Measurements from ENCODE around the gene EPHA2.
"Not testable (repeated sequence)": the region's sequence is repeated elsewhere in the genome, so short reads cannot be mapped to it uniquely, and the experiment has no call there.

The EPHA2 gene

GRCh38 chr1:16164213-16165072, 8.6 kb upstream of the EPHA2 start:
- H2BK12ac ChIP-seq (ENCODE audit: low read length): peak overlapping the region; percentile 79
- H3K36me3 ChIP-seq (ENCODE audit: control insufficient read depth in 1 of 2, insufficient read depth in 2 of 2, low read length in 2 of 2): no peaks in the 10 kb centered on the region
- H4K12ac ChIP-seq (ENCODE audit: low read depth, low read length): no peak overlapping the region
- peak overlapping the region; percentile 54 for H2BK120ac ChIP-seq (ENCODE audit: insufficient read depth, low read length, poor library complexity)
- no peak overlapping the region for H4K8ac ChIP-seq (ENCODE audit: low read depth, low read length)
- H3K4ac ChIP-seq (ENCODE audit: low read depth, low read length): no peak overlapping the region
- no CpG with 5 or more reads among the region's 17 CpGs for WGBS (ENCODE audit: extremely low coverage, insufficient coverage, insufficient read length)
- H2BK5ac ChIP-seq (ENCODE audit: low read depth, low read length, poor library complexity): peak overlapping the region; percentile 9
- H3K27ac ChIP-seq (ENCODE audit: low read depth, low read length): no peak overlapping the region
- no peak for DNase-seq
- no peak overlapping the region for H3K4me3 ChIP-seq (ENCODE audit: low read depth, low read length)
- H2AK5ac ChIP-seq (ENCODE audit: low read length): peak overlapping the region; percentile 93
- H3K9me3 ChIP-seq (ENCODE audit: insufficient read depth, low read depth, low read length): no peaks in the 10 kb centered on the region
- H3K14ac ChIP-seq (ENCODE audit: low read length): no peak overlapping the region
- H3K4me1 ChIP-seq (ENCODE audit: control insufficient read depth in 1 of 2, insufficient read depth in 2 of 2, low read length in 2 of 2): peaks cover 10 to 18% of the 10 kb centered on the region in 2 experiments
- no peaks in the 10 kb centered on the region for H3K27me3 ChIP-seq (ENCODE audit: insufficient read depth, low read length)
- H2AFZ ChIP-seq (ENCODE audit: insufficient read depth, low read length, poor library complexity): peak overlapping the region; percentile 6
- no peak overlapping the region for H4K91ac ChIP-seq (ENCODE audit: low read depth, low read length)
- H3K79me1 ChIP-seq (ENCODE audit: low read length): peaks cover 4% of the 10 kb centered on the region
- no peak overlapping the region for H3K23ac ChIP-seq (ENCODE audit: low read length)
- H3K4me2 ChIP-seq (ENCODE audit: low read length): no peak overlapping the region
- H3K18ac ChIP-seq (ENCODE audit: low read length): no peak overlapping the region
- no peak overlapping the region for H3K9ac ChIP-seq (ENCODE audit: low read length)
- no peaks in the 10 kb centered on the region for H3K79me2 ChIP-seq (ENCODE audit: control insufficient read depth, insufficient read depth, low read length, poor library complexity)

- H3K27ac ChIP-seq (ENCODE audit: low read depth, low read length); H2BK5ac ChIP-seq (ENCODE audit: low read depth, low read length, poor library complexity); H2AFZ ChIP-seq (ENCODE audit: insufficient read depth, low read length, poor library complexity); H4K91ac ChIP-seq (ENCODE audit: low read depth, low read length); H3K27me3 ChIP-seq (ENCODE audit: insufficient read depth, low read length); H3K4me2 ChIP-seq (ENCODE audit: low read length); H3K79me1 ChIP-seq (ENCODE audit: low read length); H3K4me3 ChIP-seq (ENCODE audit: low read depth, low read length); H3K18ac ChIP-seq (ENCODE audit: low read length); DNase-seq; H3K9me3 ChIP-seq (ENCODE audit: insufficient read depth, low read depth, low read length); H3K36me3 ChIP-seq (ENCODE audit: control insufficient read depth in 1 of 2, insufficient read depth in 2 of 2, low read length in 2 of 2); H4K12ac ChIP-seq (ENCODE audit: low read depth, low read length); H3K9ac ChIP-seq (ENCODE audit: low read length); H3K23ac ChIP-seq (ENCODE audit: low read length); H4K8ac ChIP-seq (ENCODE audit: low read depth, low read length); H2AK5ac ChIP-seq (ENCODE audit: low read length); H2BK120ac ChIP-seq (ENCODE audit: insufficient read depth, low read length, poor library complexity); H3K79me2 ChIP-seq (ENCODE audit: control insufficient read depth, insufficient read depth, low read length, poor library complexity); H3K14ac ChIP-seq (ENCODE audit: low read length); H3K4ac ChIP-seq (ENCODE audit: low read depth, low read length): not testable (repeated sequence)
- peaks cover 10 to 18% of the 10 kb centered on the region in 2 experiments for H3K4me1 ChIP-seq (ENCODE audit: control insufficient read depth in 1 of 2, insufficient read depth in 2 of 2, low read length in 2 of 2)
- no CpG with 5 or more reads among the region's 12 CpGs for WGBS (ENCODE audit: extremely low coverage, insufficient coverage, insufficient read length)
- H2BK12ac ChIP-seq (ENCODE audit: low read length): peak overlapping the region; percentile 42
These were observed 7.8 kb upstream of the EPHA2 start for GRCh38 chr1:16163608-16164212.

- no peak overlapping the region for H4K12ac ChIP-seq (ENCODE audit: low read depth, low read length)
- no peaks in the 10 kb centered on the region for H3K79me2 ChIP-seq (ENCODE audit: control insufficient read depth, insufficient read depth, low read length, poor library complexity)
- H3K4me2 ChIP-seq (ENCODE audit: low read length): no peak overlapping the region
- no CpG with 5 or more reads among the region's 32 CpGs for WGBS (ENCODE audit: extremely low coverage, insufficient coverage, insufficient read length)
- peak overlapping the region; percentile 82 for H3K18ac ChIP-seq (ENCODE audit: low read length)
- no peak overlapping the region for H3K4ac ChIP-seq (ENCODE audit: low read depth, low read length)
- no peaks in the 10 kb centered on the region for H3K27me3 ChIP-seq (ENCODE audit: insufficient read depth, low read length)
- no peaks in the 10 kb centered on the region for H3K9me3 ChIP-seq (ENCODE audit: insufficient read depth, low read depth, low read length)
- H3K9ac ChIP-seq (ENCODE audit: low read length): no peak overlapping the region
- no peak overlapping the region for H3K23ac ChIP-seq (ENCODE audit: low read length)
- no peak overlapping the region for H3K4me3 ChIP-seq (ENCODE audit: low read depth, low read length)
- no peak overlapping the region for H2AFZ ChIP-seq (ENCODE audit: insufficient read depth, low read length, poor library complexity)
- H3K14ac ChIP-seq (ENCODE audit: low read length): no peak overlapping the region
- peak overlapping the region; percentile 51 for H4K8ac ChIP-seq (ENCODE audit: low read depth, low read length)
- DNase-seq: peak in 1 of 2 donors; percentile 45
- no peak overlapping the region for H2BK120ac ChIP-seq (ENCODE audit: insufficient read depth, low read length, poor library complexity)
- H3K79me1 ChIP-seq (ENCODE audit: low read length): peaks cover 4% of the 10 kb centered on the region
- H3K4me1 ChIP-seq (ENCODE audit: control insufficient read depth in 1 of 2, insufficient read depth in 2 of 2, low read length in 2 of 2): peaks cover 10 to 15% of the 10 kb centered on the region in 2 experiments
- H4K91ac ChIP-seq (ENCODE audit: low read depth, low read length): peak overlapping the region; percentile 67
- H2BK5ac ChIP-seq (ENCODE audit: low read depth, low read length, poor library complexity): peak overlapping the region; percentile 6
- H3K27ac ChIP-seq (ENCODE audit: low read depth, low read length): no peak overlapping the region
- peak overlapping the region; percentile 52 for H2BK12ac ChIP-seq (ENCODE audit: low read length)
- H2AK5ac ChIP-seq (ENCODE audit: low read length): peak overlapping the region; percentile 54
- no peaks in the 10 kb centered on the region for H3K36me3 ChIP-seq (ENCODE audit: control insufficient read depth in 1 of 2, insufficient read depth in 2 of 2, low read length in 2 of 2)
These were observed 6.4 kb upstream of the EPHA2 start for GRCh38 chr1:16162163-16162822.

- no peaks in the 10 kb centered on the region for H3K9me3 ChIP-seq (ENCODE audit: insufficient read depth, low read depth, low read length)
- H3K23ac ChIP-seq (ENCODE audit: low read length): no peak overlapping the region
- peak overlapping the region; percentile 67 for H4K91ac ChIP-seq (ENCODE audit: low read depth, low read length)
- H2AK5ac ChIP-seq (ENCODE audit: low read length): peak overlapping the region; percentile 13
- peak overlapping the region; percentile 6 for H2BK5ac ChIP-seq (ENCODE audit: low read depth, low read length, poor library complexity)
- H2AFZ ChIP-seq (ENCODE audit: insufficient read depth, low read length, poor library complexity): no peak overlapping the region
- H2BK12ac ChIP-seq (ENCODE audit: low read length): peak overlapping the region; percentile 52
- H3K79me1 ChIP-seq (ENCODE audit: low read length): peaks cover 4% of the 10 kb centered on the region
- H3K18ac ChIP-seq (ENCODE audit: low read length): no peak overlapping the region
- no peak overlapping the region for H4K8ac ChIP-seq (ENCODE audit: low read depth, low read length)
- no peak overlapping the region for H2BK120ac ChIP-seq (ENCODE audit: insufficient read depth, low read length, poor library complexity)
- no peak overlapping the region for H3K9ac ChIP-seq (ENCODE audit: low read length)
- no peak overlapping the region for H4K12ac ChIP-seq (ENCODE audit: low read depth, low read length)
- H3K79me2 ChIP-seq (ENCODE audit: control insufficient read depth, insufficient read depth, low read length, poor library complexity): no peaks in the 10 kb centered on the region
- WGBS (ENCODE audit: extremely low coverage, insufficient coverage, insufficient read length): no CpG with 5 or more reads among the region's 5 CpGs
- DNase-seq: no peak
- no peak overlapping the region for H3K4me2 ChIP-seq (ENCODE audit: low read length)
- no peaks in the 10 kb centered on the region for H3K27me3 ChIP-seq (ENCODE audit: insufficient read depth, low read length)
- H3K27ac ChIP-seq (ENCODE audit: low read depth, low read length): no peak overlapping the region
- H3K14ac ChIP-seq (ENCODE audit: low read length): no peak overlapping the region
- no peak overlapping the region for H3K4ac ChIP-seq (ENCODE audit: low read depth, low read length)
- no peaks in the 10 kb centered on the region for H3K36me3 ChIP-seq (ENCODE audit: control insufficient read depth in 1 of 2, insufficient read depth in 2 of 2, low read length in 2 of 2)
- no peak overlapping the region for H3K4me3 ChIP-seq (ENCODE audit: low read depth, low read length)
- peaks cover 11 to 16% of the 10 kb centered on the region in 2 experiments for H3K4me1 ChIP-seq (ENCODE audit: control insufficient read depth in 1 of 2, insufficient read depth in 2 of 2, low read length in 2 of 2)
These were observed 5.8 kb upstream of the EPHA2 start for GRCh38 chr1:16161717-16162116.

Data from trophoblast cell (in vitro differentiated cells and primary cell).